ENCODE results near the gene HEPACAM. TPM values are rescaled to one million over a fixed set of nuclear protein-coding genes. Genes with fewer than 3 reads are reported as not detected.

Gene HEPACAM
- total RNA-seq, 2 donors from 2014 or later = not detected

DNA sequence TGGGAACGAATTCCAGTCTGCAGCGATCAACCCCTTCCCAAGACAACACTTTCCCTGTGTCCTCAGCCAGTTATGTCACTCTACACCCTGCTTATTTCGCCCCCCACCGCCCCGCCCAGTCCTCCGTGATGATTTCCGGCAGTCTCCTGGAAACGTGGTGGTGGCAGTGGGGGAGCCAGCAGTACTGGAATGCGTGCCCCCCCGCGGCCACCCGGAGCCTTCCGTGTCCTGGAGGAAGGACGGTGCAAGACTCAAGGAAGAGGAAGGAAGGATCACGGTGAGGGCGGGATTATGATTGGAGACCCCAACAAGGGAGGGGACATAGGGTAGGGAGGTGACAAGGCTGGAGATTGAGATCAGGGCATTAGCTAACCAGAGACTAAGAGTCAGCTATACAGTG, 66.5 kb downstream of the HEPACAM start:
- H3K9me3 ChIP-seq (ENCODE audit: control insufficient read depth, low read length) = no peaks in the 10 kb centered on the region
- H3K27me3 Mint-ChIP-seq (ENCODE audit: insufficient read depth) = peaks cover 100% of the 10 kb centered on the region
- no peak overlapping the region for H3K27ac Mint-ChIP-seq
- H3K9ac ChIP-seq (ENCODE audit: extremely low read depth, low read length, poor library complexity, severe bottlenecking) = no peak overlapping the region
- H3K4me1 ChIP-seq (ENCODE audit: control insufficient read depth, insufficient read depth, low read length) = peaks cover 8% of the 10 kb centered on the region
- peak; percentile 47 for DNase-seq
- no peaks in the 10 kb centered on the region for H3K36me3 ChIP-seq (ENCODE audit: control insufficient read depth, insufficient read depth, low read length)
- H3K27ac ChIP-seq (ENCODE audit: low read depth, low read length) = no peak overlapping the region
- WGBS, 2 experiments (ENCODE audit: insufficient coverage in 1 of 2, insufficient read length in 1 of 2) = 23 to 27% methylated on average over 5 to 16 of the region's 16 CpGs
- no peak overlapping the region for H3K4me3 Mint-ChIP-seq
- peaks cover 100% of the 10 kb centered on the region for H3K27me3 ChIP-seq (ENCODE audit: control insufficient read depth, insufficient read depth, low read length, poor library complexity, severe bottlenecking)
- H3K4me3 ChIP-seq (ENCODE audit: low read length) = no peak overlapping the region
- H3K36me3 Mint-ChIP-seq (ENCODE audit: low read depth) = no peaks in the 10 kb centered on the region
- TF ChIP-seq, protein P1, sequence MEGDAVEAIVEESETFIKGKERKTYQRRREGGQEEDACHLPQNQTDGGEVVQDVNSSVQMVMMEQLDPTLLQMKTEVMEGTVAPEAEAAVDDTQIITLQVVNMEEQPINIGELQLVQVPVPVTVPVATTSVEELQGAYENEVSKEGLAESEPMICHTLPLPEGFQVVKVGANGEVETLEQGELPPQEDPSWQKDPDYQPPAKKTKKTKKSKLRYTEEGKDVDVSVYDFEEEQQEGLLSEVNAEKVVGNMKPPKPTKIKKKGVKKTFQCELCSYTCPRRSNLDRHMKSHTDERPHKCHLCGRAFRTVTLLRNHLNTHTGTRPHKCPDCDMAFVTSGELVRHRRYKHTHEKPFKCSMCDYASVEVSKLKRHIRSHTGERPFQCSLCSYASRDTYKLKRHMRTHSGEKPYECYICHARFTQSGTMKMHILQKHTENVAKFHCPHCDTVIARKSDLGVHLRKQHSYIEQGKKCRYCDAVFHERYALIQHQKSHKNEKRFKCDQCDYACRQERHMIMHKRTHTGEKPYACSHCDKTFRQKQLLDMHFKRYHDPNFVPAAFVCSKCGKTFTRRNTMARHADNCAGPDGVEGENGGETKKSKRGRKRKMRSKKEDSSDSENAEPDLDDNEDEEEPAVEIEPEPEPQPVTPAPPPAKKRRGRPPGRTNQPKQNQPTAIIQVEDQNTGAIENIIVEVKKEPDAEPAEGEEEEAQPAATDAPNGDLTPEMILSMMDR (conservative IDR thresholded peaks at IDR 0.05) = no peak
- peaks cover 2% of the 10 kb centered on the region for H3K4me1 Mint-ChIP-seq
- H3K9me3 Mint-ChIP-seq = no peaks in the 10 kb centered on the region

Other genes with a start within 250 kb of the HEPACAM start
- 1 to 10 TPM; 4.7 to 8.9 TPM for gene NRGN, start 196.1 kb downstream of the HEPACAM start, total RNA-seq
- 1 to 10 TPM; 1.1 to 3.4 TPM for gene VSIG2, start 183.8 kb downstream of the HEPACAM start, total RNA-seq
- gene ESAM, start 173.8 kb downstream of the HEPACAM start, total RNA-seq = under 1 TPM; 0.31 to 0.68 TPM
- 10 to 100 TPM; 18.3 to 21.3 TPM for gene MSANTD2, start 135.6 kb downstream of the HEPACAM start, total RNA-seq
- gene ROBO3, start 70.6 kb downstream of the HEPACAM start, total RNA-seq = 10 to 100 TPM; 15.3 to 16.2 TPM
- under 1 TPM in 1 of 2 donors, not detected in 1; 0.59 TPM for gene ROBO4, start 38.2 kb downstream of the HEPACAM start, total RNA-seq
- not detected for gene HEPN1, start 16.8 kb downstream of the HEPACAM start, total RNA-seq
- 1 to 10 TPM; 3.3 TPM for gene CCDC15, start 18.2 kb upstream of the HEPACAM start, total RNA-seq
- 1 to 10 TPM; 1.0 to 1.3 TPM for gene SLC37A2, start 127.3 kb upstream of the HEPACAM start, total RNA-seq
- gene TMEM218, start 175.6 kb upstream of the HEPACAM start, total RNA-seq = 10 to 100 TPM; 17.9 to 18.2 TPM
- 1 to 10 TPM; 4.0 to 6.9 TPM for gene PKNOX2, start 228.7 kb upstream of the HEPACAM start, total RNA-seq